ENCODE measurements around the gene ADAMTS12. TPM values are rescaled to one million over a fixed set of nuclear protein-coding genes. Genes with fewer than 3 reads are reported as not detected.

The ADAMTS12 gene
- total and polyA plus RNA-seq, 4 donors, result 0.49 to 6.4 (median 2.3) TPM

GRCh38 chr5:33725806-33726205 lies 166.0 kb downstream of the ADAMTS12 start:
- Histone ChIP-seq H3K4me3 (ENCODE audit: low read depth in 1 of 3, low read length in 3 of 3) (no peak overlapping the region), H3K4me1 (ENCODE audit: control insufficient read depth in 4 of 4, insufficient read depth in 4 of 4, low read length in 3 of 4) (peaks cover 0 to 9% (median 1%) of the 10 kb centered on the region in 4 donors), H3K27me3 (ENCODE audit: control insufficient read depth in 4 of 4, insufficient read depth in 4 of 4, low read length in 3 of 4) (no peaks in the 10 kb centered on the region), H3K9ac (ENCODE audit: low read depth in 1 of 2, low read length in 2 of 2) (no peak overlapping the region), H3K9me3 (ENCODE audit: control insufficient read depth in 4 of 4, low read length in 3 of 4) (no peaks in the 10 kb centered on the region), H3K27ac (ENCODE audit: low read depth in 1 of 2, low read length in 2 of 2) (no peak overlapping the region), H3K36me3 (ENCODE audit: control insufficient read depth in 4 of 4, insufficient read depth in 3 of 4, low read depth in 1 of 4, low read length in 3 of 4) (no peaks in the 10 kb centered on the region)
- DNase-seq (ENCODE audit: low spot score), result no peak
- TF ChIP-seq FOXA1 (IDR thresholded peaks at IDR 0.05), result no peak
- no peak for TF ChIP-seq HNF4G (IDR thresholded peaks at IDR 0.05)
- no peak for TF ChIP-seq GABPA (IDR thresholded peaks at IDR 0.05 in 1 of 2, conservative IDR thresholded peaks at IDR 0.05 in 1 of 2)
- no peak for TF ChIP-seq EGR1 (IDR thresholded peaks at IDR 0.05; ENCODE audit: low read depth in 2 of 2)
- TF ChIP-seq CTCF (IDR thresholded peaks at IDR 0.05; ENCODE audit: low read depth, low read length, missing input control), result no peak
- no peak for TF ChIP-seq NR2F2 (IDR thresholded peaks at IDR 0.05)
- no peak for TF ChIP-seq FOXA2 (IDR thresholded peaks at IDR 0.05)
- no peak for TF ChIP-seq HNF4A (conservative IDR thresholded peaks at IDR 0.05)
- TF ChIP-seq ZBTB33 (IDR thresholded peaks at IDR 0.05), result no peak
- TF ChIP-seq YY1 (IDR thresholded peaks at IDR 0.05), result no peak
- no peak for TF ChIP-seq ATF3 (IDR thresholded peaks at IDR 0.05)
- no peak for TF ChIP-seq TAF1 (conservative IDR thresholded peaks at IDR 0.05)
- TF ChIP-seq SP1 (IDR thresholded peaks at IDR 0.05), result no peak
- no peak for TF ChIP-seq REST (IDR thresholded peaks at IDR 0.05)
- TF ChIP-seq RAD21 (IDR thresholded peaks at IDR 0.05), result no peak
- TF ChIP-seq RXRA (IDR thresholded peaks at IDR 0.05), result no peak
- 86% methylated on average over 3 of the region's 3 CpGs for WGBS

Measured in liver (tissue), 9 donors.